HepG2 (cell line): ENCODE data around the gene DSG2. TPM values are rescaled to one million over a fixed set of nuclear protein-coding genes. Genes with fewer than 3 reads are reported as not detected.

ENCODE experiments used
- CCAR2 ChIP-seq: fragments of 200-400 bp; formaldehyde crosslinking; optimal IDR thresholded peaks from 2 replicates; pipeline ENCODE3; 2018; ENCODE audit warnings: low read depth, mild to moderate bottlenecking, low read length, moderate library complexity
- CEBPB ChIP-seq: IDR thresholded peaks from 2 replicates; pipeline ENCODE4 v1.6.1; 2011; ENCODE audit warnings: low read depth, low read length, improper control_type of control experiment, borderline replicate concordance
- DNMT1 ChIP-seq: sonication (generic); formaldehyde crosslinking; IDR thresholded peaks from 2 replicates; pipeline ENCODE4 v1.5.1; 2020; ENCODE audit warnings: mild to moderate bottlenecking, missing genetic modification reagents
- GPN1 ChIP-seq: sonication (generic); formaldehyde crosslinking; IDR thresholded peaks from 2 replicates; pipeline ENCODE4 v1.5.1; 2020; ENCODE audit warnings: missing genetic modification reagents, borderline replicate concordance
- HDAC6 ChIP-seq: fragments of 200-600 bp; sonication (generic); IDR thresholded peaks from 2 replicates; pipeline ENCODE4 v1.7.0; 2017; ENCODE audit warnings: mild to moderate bottlenecking, antibody characterized with exemption, low read length, low read depth
- MIER2 ChIP-seq: IDR thresholded peaks from 2 replicates; pipeline ENCODE4 v1.6.1; 2016; ENCODE audit warnings: missing biosample characterization, missing genetic modification reagents
- NFIB ChIP-seq: sonication (generic); formaldehyde crosslinking; IDR thresholded peaks from 2 replicates; pipeline ENCODE4 v1.9.0; 2021; ENCODE audit warnings: missing genetic modification reagents, mild to moderate bottlenecking, borderline replicate concordance
- PAF1 ChIP-seq: IDR thresholded peaks from 2 replicates; pipeline ENCODE4 v1.6.1; 2016; ENCODE audit warnings: missing genetic modification reagents, missing compliant biosample characterization
- ZBTB7A ChIP-seq: sonication (generic); formaldehyde crosslinking; IDR thresholded peaks from 2 replicates; pipeline ENCODE4 v1.8.0; 2022; ENCODE audit warnings: mild to moderate bottlenecking, missing genetic modification reagents
- ZNF12 ChIP-seq: sonication (generic); formaldehyde crosslinking; IDR thresholded peaks from 2 replicates; pipeline ENCODE4 v1.5.0; 2020; ENCODE audit warnings: missing genetic modification reagents
- ZNF558 ChIP-seq: sonication (generic); formaldehyde crosslinking; IDR thresholded peaks from 2 replicates; pipeline ENCODE4 v1.9.0; 2022; ENCODE audit warnings: mild to moderate bottlenecking, missing genetic modification reagents, borderline replicate concordance
- ZNF703 ChIP-seq: sonication (generic); formaldehyde crosslinking; IDR thresholded peaks from 2 replicates; pipeline ENCODE4 v1.5.1; 2020; ENCODE audit warnings: missing genetic modification reagents, mild to moderate bottlenecking, moderate library complexity, borderline replicate concordance
- polyA plus RNA-seq, 8 experiments: library from polyadenylated mRNA; depleted of rRNA in 3 of 8; stranded (reverse) in 7 of 8; unstranded in 1 of 8; fragments of >200 nt; fragmentation: Illumina TruSeq in 4 of 8; extraction: Trizol in 4 of 8; gene quantifications; 2 replicates each; pipeline versions ENCODE4 v1.2.1 to v1.2.3, GENCODE V29; 2011 to 2016; ENCODE audit warnings: low read depth in 4 of 8, missing spikeins in 1 of 8, mixed read lengths in 1 of 8; ENCODE audit not compliant: insufficient read depth in 1 of 8
- total RNA-seq, 5 experiments: library from RNA; depleted of rRNA; stranded (reverse); fragments of >200 nt; fragmentation: Illumina TruSeq; extraction: Trizol; gene quantifications; 2 replicates each; pipeline ENCODE4 v1.2.3, GENCODE V29; 2016; ENCODE audit warnings: low read depth in 1 of 5
- TF ChIP-seq, protein P1 (sequence below): sonication (generic); formaldehyde crosslinking; IDR thresholded peaks from 2 replicates; pipeline ENCODE4 v1.8.1; 2023; ENCODE audit warnings: mild to moderate bottlenecking, inconsistent platforms, moderate library complexity, missing genetic modification reagents, borderline replicate concordance
- TF ChIP-seq, protein P2 (sequence below): sonication (generic); formaldehyde crosslinking; IDR thresholded peaks from 2 replicates; pipeline ENCODE4 v1.4.0; 2020; ENCODE audit warnings: missing genetic modification reagents
- TF ChIP-seq, protein P3 (sequence below), 2 experiments: sonication (generic) in 1 of 2; formaldehyde crosslinking in 1 of 2; IDR thresholded peaks; 2 replicates each; pipeline versions ENCODE4 v1.4.0 to v1.6.1; 2016 to 2020; ENCODE audit warnings: borderline replicate concordance in 1 of 2, low read depth in 1 of 2, mild to moderate bottlenecking in 1 of 2, missing genetic modification reagents in 1 of 2
- TF ChIP-seq, protein P4 (sequence below): sonication (generic); formaldehyde crosslinking; IDR thresholded peaks from 2 replicates; pipeline ENCODE4 v1.8.0; 2022; ENCODE audit warnings: missing genetic modification reagents, low read depth, mild to moderate bottlenecking, borderline replicate concordance
- TF ChIP-seq, protein P5 (sequence below): IDR thresholded peaks from 2 replicates; pipeline ENCODE4 v1.6.1; 2012; ENCODE audit warnings: inconsistent platforms
- TF ChIP-seq, protein P6 (sequence below): sonication (generic); formaldehyde crosslinking; IDR thresholded peaks from 2 replicates; pipeline ENCODE4 v1.4.0; 2020; ENCODE audit warnings: missing genetic modification reagents

DSG2 gene
- total and polyA plus RNA-seq, 2 of the 13 experiments (the other 11 are each of a cell fraction or from before 2014, with no cell fraction given) = 23.3 to 66.7 TPM

DNA sequence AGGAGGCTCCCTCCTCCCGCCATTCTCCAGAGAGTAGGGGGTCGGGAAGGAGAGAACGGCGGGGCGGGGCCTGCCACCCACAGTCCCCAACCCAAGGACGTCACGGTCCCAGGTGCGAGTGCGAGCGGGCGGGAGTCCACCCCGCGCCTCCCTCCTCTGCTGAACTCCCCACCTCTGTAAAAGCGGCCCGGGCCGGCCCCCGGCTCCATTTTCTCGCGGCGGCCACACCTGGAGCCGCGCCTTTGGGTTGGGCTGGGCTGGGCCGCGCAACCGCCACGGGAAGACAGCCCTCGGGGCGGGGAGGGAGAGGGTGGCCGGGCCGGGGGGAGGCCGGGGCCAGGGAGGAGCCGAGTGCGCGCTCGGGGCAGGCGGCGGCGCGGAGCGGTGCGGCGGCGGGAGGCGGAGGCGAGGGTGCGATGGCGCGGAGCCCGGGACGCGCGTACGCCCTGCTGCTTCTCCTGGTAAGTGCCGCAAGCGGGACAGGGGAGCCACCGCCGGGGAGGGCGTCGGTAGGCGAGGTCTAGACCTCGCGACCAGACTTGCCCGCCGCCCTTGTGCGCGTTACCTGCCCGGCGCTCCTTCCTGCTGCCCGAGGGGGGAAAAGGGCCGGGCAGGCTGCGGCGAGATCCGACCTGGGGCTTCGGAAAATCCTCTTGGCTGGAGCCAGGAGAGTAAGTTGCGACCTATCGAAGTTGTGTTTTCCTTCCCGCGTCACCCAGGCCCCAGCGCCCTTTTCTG is at the start of gene DSG2 (continued):
- TF ChIP-seq HDAC6 (no peak), MIER2 (CRISPR knock-in tag) (no peak), GPN1 (no peak), CEBPB (no peak), NFIB (CRISPR knock-in tag) (no peak), ZBTB7A (CRISPR knock-in tag) (no peak), PAF1 (CRISPR knock-in tag) (no peak), ZNF12 (CRISPR knock-in tag) (no peak), ZNF558 (CRISPR knock-in tag) (peak; percentile 46; the same call in 1 of the 2 replicates), CCAR2 (no peak), DNMT1 (no peak), ZNF703 (0 out of 2 replicates have a peak, but pooled peaks have one; percentile 44)
- TF ChIP-seq, protein P1, sequence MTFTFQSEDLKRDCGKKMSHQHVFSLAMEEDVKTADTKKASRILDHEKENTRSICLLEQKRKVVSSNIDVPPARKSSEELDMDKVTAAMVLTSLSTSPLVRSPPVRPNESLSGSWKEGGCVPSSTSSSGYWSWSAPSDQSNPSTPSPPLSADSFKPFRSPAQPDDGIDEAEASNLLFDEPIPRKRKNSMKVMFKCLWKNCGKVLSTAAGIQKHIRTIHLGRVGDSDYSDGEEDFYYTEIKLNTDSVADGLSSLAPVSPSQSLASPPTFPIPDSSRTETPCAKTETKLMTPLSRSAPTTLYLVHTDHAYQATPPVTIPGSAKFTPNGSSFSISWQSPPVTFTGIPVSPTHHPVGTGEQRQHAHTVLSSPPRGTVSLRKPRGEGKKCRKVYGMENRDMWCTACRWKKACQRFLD (CRISPR knock-in tag) = no peak
- TF ChIP-seq, protein P2, sequence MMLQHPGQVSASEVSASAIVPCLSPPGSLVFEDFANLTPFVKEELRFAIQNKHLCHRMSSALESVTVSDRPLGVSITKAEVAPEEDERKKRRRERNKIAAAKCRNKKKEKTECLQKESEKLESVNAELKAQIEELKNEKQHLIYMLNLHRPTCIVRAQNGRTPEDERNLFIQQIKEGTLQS (CRISPR knock-in tag) = no peak
- TF ChIP-seq, protein P3, sequence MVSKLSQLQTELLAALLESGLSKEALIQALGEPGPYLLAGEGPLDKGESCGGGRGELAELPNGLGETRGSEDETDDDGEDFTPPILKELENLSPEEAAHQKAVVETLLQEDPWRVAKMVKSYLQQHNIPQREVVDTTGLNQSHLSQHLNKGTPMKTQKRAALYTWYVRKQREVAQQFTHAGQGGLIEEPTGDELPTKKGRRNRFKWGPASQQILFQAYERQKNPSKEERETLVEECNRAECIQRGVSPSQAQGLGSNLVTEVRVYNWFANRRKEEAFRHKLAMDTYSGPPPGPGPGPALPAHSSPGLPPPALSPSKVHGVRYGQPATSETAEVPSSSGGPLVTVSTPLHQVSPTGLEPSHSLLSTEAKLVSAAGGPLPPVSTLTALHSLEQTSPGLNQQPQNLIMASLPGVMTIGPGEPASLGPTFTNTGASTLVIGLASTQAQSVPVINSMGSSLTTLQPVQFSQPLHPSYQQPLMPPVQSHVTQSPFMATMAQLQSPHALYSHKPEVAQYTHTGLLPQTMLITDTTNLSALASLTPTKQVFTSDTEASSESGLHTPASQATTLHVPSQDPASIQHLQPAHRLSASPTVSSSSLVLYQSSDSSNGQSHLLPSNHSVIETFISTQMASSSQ (IDR thresholded peaks at IDR 0.05; ENCODE audit: low read depth) = no peak
- TF ChIP-seq, protein P3 (CRISPR knock-in tag; IDR thresholded peaks at IDR 0.05; ENCODE audit: borderline replicate concordance) = no peak
- TF ChIP-seq, protein P4, sequence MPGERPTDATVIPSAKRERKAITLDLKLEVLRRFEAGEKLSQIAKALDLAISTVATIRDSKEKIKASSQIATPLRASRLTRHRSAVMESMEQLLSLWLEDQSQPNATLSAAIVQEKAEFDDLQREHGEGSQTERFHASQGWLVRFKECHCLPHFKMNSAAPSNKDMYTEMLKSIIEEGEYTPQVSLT (CRISPR knock-in tag) = no peak
- TF ChIP-seq, protein P5, sequence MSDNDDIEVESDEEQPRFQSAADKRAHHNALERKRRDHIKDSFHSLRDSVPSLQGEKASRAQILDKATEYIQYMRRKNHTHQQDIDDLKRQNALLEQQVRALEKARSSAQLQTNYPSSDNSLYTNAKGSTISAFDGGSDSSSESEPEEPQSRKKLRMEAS = peak; percentile 66
- TF ChIP-seq, protein P6, sequence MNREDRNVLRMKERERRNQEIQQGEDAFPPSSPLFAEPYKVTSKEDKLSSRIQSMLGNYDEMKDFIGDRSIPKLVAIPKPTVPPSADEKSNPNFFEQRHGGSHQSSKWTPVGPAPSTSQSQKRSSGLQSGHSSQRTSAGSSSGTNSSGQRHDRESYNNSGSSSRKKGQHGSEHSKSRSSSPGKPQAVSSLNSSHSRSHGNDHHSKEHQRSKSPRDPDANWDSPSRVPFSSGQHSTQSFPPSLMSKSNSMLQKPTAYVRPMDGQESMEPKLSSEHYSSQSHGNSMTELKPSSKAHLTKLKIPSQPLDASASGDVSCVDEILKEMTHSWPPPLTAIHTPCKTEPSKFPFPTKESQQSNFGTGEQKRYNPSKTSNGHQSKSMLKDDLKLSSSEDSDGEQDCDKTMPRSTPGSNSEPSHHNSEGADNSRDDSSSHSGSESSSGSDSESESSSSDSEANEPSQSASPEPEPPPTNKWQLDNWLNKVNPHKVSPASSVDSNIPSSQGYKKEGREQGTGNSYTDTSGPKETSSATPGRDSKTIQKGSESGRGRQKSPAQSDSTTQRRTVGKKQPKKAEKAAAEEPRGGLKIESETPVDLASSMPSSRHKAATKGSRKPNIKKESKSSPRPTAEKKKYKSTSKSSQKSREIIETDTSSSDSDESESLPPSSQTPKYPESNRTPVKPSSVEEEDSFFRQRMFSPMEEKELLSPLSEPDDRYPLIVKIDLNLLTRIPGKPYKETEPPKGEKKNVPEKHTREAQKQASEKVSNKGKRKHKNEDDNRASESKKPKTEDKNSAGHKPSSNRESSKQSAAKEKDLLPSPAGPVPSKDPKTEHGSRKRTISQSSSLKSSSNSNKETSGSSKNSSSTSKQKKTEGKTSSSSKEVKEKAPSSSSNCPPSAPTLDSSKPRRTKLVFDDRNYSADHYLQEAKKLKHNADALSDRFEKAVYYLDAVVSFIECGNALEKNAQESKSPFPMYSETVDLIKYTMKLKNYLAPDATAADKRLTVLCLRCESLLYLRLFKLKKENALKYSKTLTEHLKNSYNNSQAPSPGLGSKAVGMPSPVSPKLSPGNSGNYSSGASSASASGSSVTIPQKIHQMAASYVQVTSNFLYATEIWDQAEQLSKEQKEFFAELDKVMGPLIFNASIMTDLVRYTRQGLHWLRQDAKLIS (CRISPR knock-in tag) = no peak
